Measurements from ENCODE around the gene GDAP2.

GRCh38 chr1:117894078-117894477 lies 35.3 kb downstream of the GDAP2 start:
- TF ChIP-seq, protein P1, sequence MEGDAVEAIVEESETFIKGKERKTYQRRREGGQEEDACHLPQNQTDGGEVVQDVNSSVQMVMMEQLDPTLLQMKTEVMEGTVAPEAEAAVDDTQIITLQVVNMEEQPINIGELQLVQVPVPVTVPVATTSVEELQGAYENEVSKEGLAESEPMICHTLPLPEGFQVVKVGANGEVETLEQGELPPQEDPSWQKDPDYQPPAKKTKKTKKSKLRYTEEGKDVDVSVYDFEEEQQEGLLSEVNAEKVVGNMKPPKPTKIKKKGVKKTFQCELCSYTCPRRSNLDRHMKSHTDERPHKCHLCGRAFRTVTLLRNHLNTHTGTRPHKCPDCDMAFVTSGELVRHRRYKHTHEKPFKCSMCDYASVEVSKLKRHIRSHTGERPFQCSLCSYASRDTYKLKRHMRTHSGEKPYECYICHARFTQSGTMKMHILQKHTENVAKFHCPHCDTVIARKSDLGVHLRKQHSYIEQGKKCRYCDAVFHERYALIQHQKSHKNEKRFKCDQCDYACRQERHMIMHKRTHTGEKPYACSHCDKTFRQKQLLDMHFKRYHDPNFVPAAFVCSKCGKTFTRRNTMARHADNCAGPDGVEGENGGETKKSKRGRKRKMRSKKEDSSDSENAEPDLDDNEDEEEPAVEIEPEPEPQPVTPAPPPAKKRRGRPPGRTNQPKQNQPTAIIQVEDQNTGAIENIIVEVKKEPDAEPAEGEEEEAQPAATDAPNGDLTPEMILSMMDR (IDR thresholded peaks at IDR 0.05): no peak
- TF ChIP-seq POLR2AphosphoS5 (IDR thresholded peaks at IDR 0.05) (no peak), POLR2A (IDR thresholded peaks at IDR 0.05) (no peak)
